NCI-H1694 (cell line): Measurements from ENCODE around the gene NRG2.

ENCODE experiments used
- DNase-seq: peaks from one replicate; lab custom pipeline; 2025; lab: John Stamatoyannopoulos, UW

Gene NRG2

GRCh38 chr5:139880416-139881142 lies 162.5 kb downstream of the NRG2 start:
- DNase-seq, result no peak

GRCh38 chr5:139878093-139878492 lies 165.0 kb downstream of the NRG2 start:
- no peak for DNase-seq

GRCh38 chr5:139877129-139877597 lies 165.9 kb downstream of the NRG2 start:
- no peak for DNase-seq

- DNase-seq, result no peak
Measured at GRCh38 chr5:139875957-139876356, 167.1 kb downstream of the NRG2 start.

GRCh38 chr5:139872851-139873794 lies 170.0 kb downstream of the NRG2 start:
- DNase-seq, result no peak

- DNase-seq, result no peak
Measured at GRCh38 chr5:139872052-139872766, 170.9 kb downstream of the NRG2 start.

- DNase-seq, result no peak
Measured at GRCh38 chr5:139871614-139872013, 171.5 kb downstream of the NRG2 start.

- no peak for DNase-seq
Measured at GRCh38 chr5:139870677-139871076, 172.4 kb downstream of the NRG2 start.

- DNase-seq, result no peak
Measured at GRCh38 chr5:139869042-139869790, 173.9 kb downstream of the NRG2 start.

- DNase-seq, result no peak
Measured at GRCh38 chr5:139867581-139867980, 175.5 kb downstream of the NRG2 start.

GRCh38 chr5:139867109-139867508 lies 176.0 kb downstream of the NRG2 start:
- DNase-seq, result no peak

- DNase-seq, result no peak
Measured at GRCh38 chr5:139864716-139865483, 178.2 kb downstream of the NRG2 start.

- peak; percentile 27 for DNase-seq
Measured at GRCh38 chr5:139863855-139864558, 179.1 kb downstream of the NRG2 start.

GRCh38 chr5:139863361-139863760 lies 179.7 kb downstream of the NRG2 start:
- no peak for DNase-seq

GRCh38 chr5:139862803-139863202 lies 180.3 kb downstream of the NRG2 start:
- DNase-seq, result no peak

GRCh38 chr5:139862313-139862712 lies 180.8 kb downstream of the NRG2 start:
- DNase-seq, result no peak

- DNase-seq, result no peak
Measured at GRCh38 chr5:139861889-139862207, 181.3 kb downstream of the NRG2 start.

- DNase-seq, result no peak
Measured at GRCh38 chr5:139861021-139861888, 181.8 kb downstream of the NRG2 start.

- DNase-seq, result no peak
Measured at GRCh38 chr5:139859013-139859412, 184.1 kb downstream of the NRG2 start.
